Effector memory CD8-positive, alpha-beta T cell (primary cell): ENCODE data around the gene TMTC1.

Experiments used
- ATAC-seq: fragments of 150-1000 bp; cut with Tn5 transposase; replicated peaks from 2 replicates; pipeline ENCODE4 v1.10.0; 2021; ENCODE audit warnings: mild to moderate bottlenecking, moderate library complexity
- DNase-seq, 3 experiments: peaks; one replicate each; pipeline ENCODE4 v3.0.0; 2021
- H3K27ac Mint-ChIP-seq, 2 donors: one replicate each; pipeline ENCODE4 v1.8.0; 2022; ENCODE audit warnings: mild to moderate bottlenecking in 2 of 2, mixed read lengths in 2 of 2, moderate library complexity in 2 of 2
- H3K27me3 Mint-ChIP-seq, 2 donors: one replicate each; pipeline ENCODE4 v1.8.0; 2022; ENCODE audit warnings: mixed read lengths in 2 of 2
- H3K36me3 Mint-ChIP-seq: one replicate; pipeline ENCODE4 v1.8.0; 2022; ENCODE audit warnings: mild to moderate bottlenecking, moderate library complexity, mixed read lengths; ENCODE audit not compliant: insufficient read depth
- H3K4me1 Mint-ChIP-seq, 2 donors: one replicate each; pipeline ENCODE4 v1.8.0; 2022; ENCODE audit warnings: low read depth in 2 of 2, mixed read lengths in 2 of 2
- H3K4me3 Mint-ChIP-seq, 2 donors: one replicate each; pipeline ENCODE4 v1.8.0; 2022; ENCODE audit warnings: mild to moderate bottlenecking in 2 of 2, mixed read lengths in 2 of 2, moderate library complexity in 2 of 2
- H3K9me3 Mint-ChIP-seq, 2 donors: one replicate each; pipeline ENCODE4 v1.8.0; 2022; ENCODE audit warnings: mixed read lengths in 2 of 2

Gene TMTC1

GRCh38 chr12:29706311-29706710 lies 77.4 kb downstream of the TMTC1 start:
- ATAC-seq (no peak), DNase-seq (no peak)
- H3K36me3 Mint-ChIP-seq: peaks cover 3% of the 10 kb centered on the region
- no peak overlapping the region for H3K4me3 Mint-ChIP-seq
- H3K27me3 Mint-ChIP-seq: peaks cover 10 to 19% of the 10 kb centered on the region in 2 donors
- no peak overlapping the region for H3K27ac Mint-ChIP-seq
- H3K4me1 Mint-ChIP-seq: no peaks in the 10 kb centered on the region
- peaks cover 0 to 2% of the 10 kb centered on the region in 2 donors for H3K9me3 Mint-ChIP-seq

DNA sequence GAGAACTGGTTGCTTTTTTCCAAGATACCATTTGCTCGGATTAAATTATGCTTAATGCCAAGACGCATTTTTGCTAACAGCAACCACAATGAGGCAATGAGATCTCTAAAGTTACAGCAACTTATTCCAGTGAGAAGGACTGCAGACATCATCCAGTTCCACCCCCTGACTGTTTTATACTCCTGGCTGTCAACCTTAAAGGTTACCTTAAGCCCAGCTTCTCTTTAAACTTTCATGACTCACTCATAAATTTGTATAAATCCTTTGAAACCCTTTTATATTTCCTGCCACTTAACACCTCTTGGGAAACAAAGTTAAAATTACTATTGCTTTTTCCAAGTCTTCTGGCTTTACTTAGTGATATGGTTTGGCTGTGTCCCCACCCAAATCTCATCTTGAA lies 80.2 kb downstream of the TMTC1 start:
- Mint-ChIP-seq H3K4me1 (no peaks in the 10 kb centered on the region), H3K27ac (no peak overlapping the region), H3K9me3 (peaks cover 0 to 2% of the 10 kb centered on the region in 2 donors), H3K36me3 (peaks cover 3% of the 10 kb centered on the region), H3K27me3 (peaks cover 12 to 19% of the 10 kb centered on the region in 2 donors), H3K4me3 (no peak overlapping the region)
- DNase-seq (no peak), ATAC-seq (no peak)

DNA sequence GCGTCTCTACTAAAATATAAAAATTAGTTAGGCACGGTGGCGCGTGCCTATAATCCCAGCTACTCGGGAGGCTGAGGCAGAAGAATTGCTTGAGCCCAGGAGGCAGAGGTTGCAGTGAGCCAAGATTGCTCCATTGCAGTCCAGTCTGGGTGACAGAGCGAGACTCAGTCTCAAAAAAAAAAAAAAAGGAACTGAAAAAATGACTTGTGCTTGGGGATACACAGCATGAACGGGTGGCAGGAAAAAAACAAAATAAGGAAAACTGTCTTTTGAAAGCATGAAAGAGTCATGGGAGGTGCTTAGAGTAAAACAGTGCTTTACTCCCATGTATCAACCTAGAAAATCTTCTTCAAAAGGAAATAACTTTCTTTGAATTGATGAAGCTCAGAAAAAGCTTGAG lies 80.8 kb downstream of the TMTC1 start:
- Mint-ChIP-seq H3K27me3 (peaks cover 12 to 18% of the 10 kb centered on the region in 2 donors), H3K4me3 (no peak overlapping the region), H3K9me3 (peaks cover 0 to 2% of the 10 kb centered on the region in 2 donors), H3K36me3 (peaks cover 3% of the 10 kb centered on the region), H3K4me1 (no peaks in the 10 kb centered on the region), H3K27ac (no peak overlapping the region)
- ATAC-seq: no peak
- no peak for DNase-seq

DNA sequence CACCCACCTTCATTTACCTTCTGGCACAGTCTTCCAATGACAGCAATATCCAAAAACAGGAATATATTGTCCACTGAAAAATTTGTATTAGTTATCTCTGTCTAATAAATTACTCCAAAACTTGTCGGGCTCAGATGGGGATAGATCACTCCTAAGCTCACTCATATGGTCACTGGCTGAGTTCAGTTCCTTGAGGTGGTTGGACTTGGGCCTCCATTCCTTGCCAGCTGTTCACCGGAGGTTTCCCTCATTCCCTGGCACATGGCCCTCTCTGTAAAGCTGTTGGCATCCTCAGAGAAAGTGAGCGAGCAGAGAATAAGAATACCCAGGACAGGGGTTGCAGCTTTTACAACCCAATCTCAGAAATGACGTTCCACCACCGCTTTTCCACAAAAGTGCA lies 81.5 kb downstream of the TMTC1 start:
- ATAC-seq (no peak), DNase-seq (no peak)
- no peak overlapping the region for H3K27ac Mint-ChIP-seq
- H3K27me3 Mint-ChIP-seq: peaks cover 5 to 10% of the 10 kb centered on the region in 2 donors
- no peaks in the 10 kb centered on the region for H3K4me1 Mint-ChIP-seq
- peaks cover 0 to under 1% of the 10 kb centered on the region in 2 donors for H3K9me3 Mint-ChIP-seq
- H3K36me3 Mint-ChIP-seq: peaks cover 3% of the 10 kb centered on the region
- no peak overlapping the region for H3K4me3 Mint-ChIP-seq

- H3K9me3 Mint-ChIP-seq: no peaks in the 10 kb centered on the region
- no peak overlapping the region for H3K27ac Mint-ChIP-seq
Measured at GRCh38 chr12:29700761-29701481, 82.8 kb downstream of the TMTC1 start.

GRCh38 chr12:29698756-29699155 lies 85.0 kb downstream of the TMTC1 start:
- Mint-ChIP-seq H3K9me3 (peaks cover 0 to 2% of the 10 kb centered on the region in 2 donors), H3K27ac (no peak overlapping the region), H3K36me3 (no peaks in the 10 kb centered on the region), H3K27me3 (peaks cover 0 to 5% of the 10 kb centered on the region in 2 donors), H3K4me3 (no peak overlapping the region), H3K4me1 (no peaks in the 10 kb centered on the region)
- DNase-seq (no peak), ATAC-seq (no peak)

More at GRCh38 chr12:29700761-29701481, 82.8 kb downstream of the TMTC1 start:
- Mint-ChIP-seq H3K4me1 (no peaks in the 10 kb centered on the region), H3K4me3 (no peak overlapping the region), H3K36me3 (peaks cover 3% of the 10 kb centered on the region), H3K27me3 (peaks cover 0 to 5% of the 10 kb centered on the region in 2 donors)
- no peak for ATAC-seq
- DNase-seq: no peak

DNA sequence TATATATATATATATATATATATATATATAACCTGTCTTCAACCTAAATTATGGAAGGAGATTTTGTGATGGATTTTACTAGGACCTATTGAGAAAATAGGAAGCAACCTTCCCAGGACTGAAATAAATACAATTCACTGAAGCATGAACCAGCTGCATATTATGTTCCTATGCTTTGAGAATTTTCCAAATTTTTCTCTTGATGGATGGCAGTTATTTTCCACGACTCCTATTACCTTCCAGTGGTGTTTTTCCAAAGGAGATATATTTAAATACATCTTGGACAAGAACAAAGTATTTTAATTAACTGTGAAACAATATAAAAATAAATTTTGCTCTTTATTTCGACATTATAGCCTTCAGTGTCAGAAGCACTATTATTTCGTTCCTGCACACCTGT lies 87.9 kb downstream of the TMTC1 start:
- no peak overlapping the region for H3K27ac Mint-ChIP-seq
- H3K27me3 Mint-ChIP-seq: no peaks in the 10 kb centered on the region
- H3K36me3 Mint-ChIP-seq: peaks cover 3% of the 10 kb centered on the region
- DNase-seq (no peak), ATAC-seq (no peak)
- H3K9me3 Mint-ChIP-seq: peaks cover 0 to 2% of the 10 kb centered on the region in 2 donors
- H3K4me3 Mint-ChIP-seq: no peak overlapping the region
- H3K4me1 Mint-ChIP-seq: no peaks in the 10 kb centered on the region

GRCh38 chr12:29695026-29695425 lies 88.7 kb downstream of the TMTC1 start:
- Mint-ChIP-seq H3K4me1 (no peaks in the 10 kb centered on the region), H3K27me3 (peaks cover 0 to 1% of the 10 kb centered on the region in 2 donors), H3K27ac (no peak overlapping the region), H3K4me3 (no peak overlapping the region), H3K36me3 (peaks cover 3% of the 10 kb centered on the region), H3K9me3 (peaks cover under 1 to 2% of the 10 kb centered on the region in 2 donors)
- ATAC-seq (no peak), DNase-seq (no peak)

- DNase-seq (no peak), ATAC-seq (no peak)
- no peak overlapping the region for H3K27ac Mint-ChIP-seq
- peaks cover 3% of the 10 kb centered on the region for H3K36me3 Mint-ChIP-seq
- no peaks in the 10 kb centered on the region for H3K4me1 Mint-ChIP-seq
- H3K4me3 Mint-ChIP-seq: no peak overlapping the region
- peaks cover 2 to 7% of the 10 kb centered on the region in 2 donors for H3K9me3 Mint-ChIP-seq
- peaks cover 6 to 8% of the 10 kb centered on the region in 2 donors for H3K27me3 Mint-ChIP-seq
Measured at GRCh38 chr12:29694002-29694401, 89.7 kb downstream of the TMTC1 start.

DNA sequence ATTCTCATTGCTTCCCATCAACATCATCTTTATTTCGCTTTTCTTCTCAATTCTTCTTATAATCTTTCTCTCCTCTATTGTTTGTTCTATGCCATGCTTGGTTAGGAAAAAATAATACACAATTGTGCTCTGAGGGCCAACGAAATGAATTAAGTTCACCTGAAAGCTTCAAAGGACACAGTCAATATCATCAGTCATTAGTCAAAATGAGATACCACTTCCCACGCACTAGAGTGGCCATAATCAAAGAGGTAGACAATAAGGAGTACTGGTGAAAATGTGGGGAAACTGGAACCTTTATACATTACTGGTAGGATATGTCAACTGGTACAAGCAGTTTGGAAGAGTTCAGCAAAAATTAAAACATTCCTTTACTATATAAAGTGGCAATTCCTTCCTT lies 91.5 kb downstream of the TMTC1 start:
- Mint-ChIP-seq H3K27me3 (peaks cover 6 to 8% of the 10 kb centered on the region in 2 donors), H3K27ac (no peak overlapping the region), H3K4me3 (no peak overlapping the region), H3K9me3 (peaks cover 2 to 7% of the 10 kb centered on the region in 2 donors), H3K4me1 (no peaks in the 10 kb centered on the region), H3K36me3 (peaks cover 3% of the 10 kb centered on the region)
- ATAC-seq (no peak), DNase-seq (no peak)

DNA sequence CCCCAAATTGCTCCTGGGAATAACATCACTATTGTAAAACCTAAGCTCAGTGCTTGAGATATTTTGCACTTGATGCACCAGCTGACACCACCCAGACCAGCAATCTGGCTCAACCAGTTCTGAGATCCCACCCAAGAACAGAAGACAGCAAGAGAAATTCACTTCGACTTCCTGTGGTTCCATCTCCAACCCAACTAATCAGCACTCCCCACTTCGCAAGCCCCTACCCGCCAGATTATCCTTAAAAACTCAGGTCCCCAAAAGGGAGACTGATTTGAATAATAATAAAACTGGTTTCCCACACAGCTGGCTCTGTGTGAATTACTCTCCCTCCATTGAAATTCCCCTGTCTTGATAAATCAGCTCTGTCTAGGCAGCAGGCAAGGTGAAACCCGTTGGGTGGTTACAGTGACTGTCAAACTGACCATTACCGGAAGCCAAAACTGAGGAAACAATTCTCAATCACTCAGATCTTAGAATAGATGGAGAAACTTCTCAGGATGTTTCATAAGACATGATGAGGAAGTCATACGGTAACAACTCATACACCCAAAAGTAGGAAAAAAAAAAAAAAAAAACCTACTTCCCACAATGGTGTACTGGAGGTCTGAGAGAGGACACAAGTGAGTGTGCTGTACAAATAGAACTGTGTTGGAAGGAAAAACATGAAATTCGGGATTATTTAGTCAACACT lies 92.4 kb downstream of the TMTC1 start:
- Mint-ChIP-seq H3K27me3 (peaks cover 6 to 8% of the 10 kb centered on the region in 2 donors), H3K4me1 (no peaks in the 10 kb centered on the region), H3K36me3 (peaks cover 3% of the 10 kb centered on the region), H3K4me3 (no peak overlapping the region), H3K27ac (no peak overlapping the region), H3K9me3 (peaks cover 2 to 7% of the 10 kb centered on the region in 2 donors)
- DNase-seq (no peak), ATAC-seq (no peak)

DNA sequence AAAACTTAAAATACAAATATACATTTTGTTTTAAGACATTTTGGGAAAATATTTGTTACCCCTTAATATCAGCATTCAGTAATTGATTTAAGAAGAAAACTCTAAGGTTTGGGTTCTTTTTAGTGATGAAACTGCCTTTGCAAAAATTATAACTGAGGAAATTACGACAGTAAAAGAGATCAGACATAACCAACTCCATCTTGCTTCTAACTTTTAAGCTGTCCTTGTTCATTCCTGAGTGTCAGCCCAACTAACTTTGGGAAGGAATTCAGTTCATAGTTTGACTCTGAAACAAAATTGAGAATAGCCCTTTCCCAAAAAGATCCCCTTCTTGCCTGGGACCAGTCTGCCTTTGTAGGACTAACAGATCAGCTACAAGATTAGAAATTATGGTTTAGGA lies 93.0 kb downstream of the TMTC1 start:
- Mint-ChIP-seq H3K4me1 (no peaks in the 10 kb centered on the region), H3K27ac (no peak overlapping the region), H3K4me3 (no peak overlapping the region), H3K36me3 (peaks cover 3% of the 10 kb centered on the region), H3K9me3 (peaks cover 2 to 7% of the 10 kb centered on the region in 2 donors), H3K27me3 (peaks cover 6 to 8% of the 10 kb centered on the region in 2 donors)
- DNase-seq (no peak), ATAC-seq (no peak)

GRCh38 chr12:29688914-29689313 lies 94.8 kb downstream of the TMTC1 start:
- peaks cover 0 to 7% of the 10 kb centered on the region in 2 donors for H3K9me3 Mint-ChIP-seq
- no peak overlapping the region for H3K4me3 Mint-ChIP-seq
- no peaks in the 10 kb centered on the region for H3K4me1 Mint-ChIP-seq
- no peak overlapping the region for H3K27ac Mint-ChIP-seq
- H3K27me3 Mint-ChIP-seq: peaks cover 6 to 8% of the 10 kb centered on the region in 2 donors
- ATAC-seq: no peak
- no peak for DNase-seq
- peaks cover 3% of the 10 kb centered on the region for H3K36me3 Mint-ChIP-seq

- Mint-ChIP-seq H3K4me1 (no peaks in the 10 kb centered on the region), H3K36me3 (no peaks in the 10 kb centered on the region), H3K27me3 (no peaks in the 10 kb centered on the region), H3K4me3 (no peak overlapping the region), H3K9me3 (no peaks in the 10 kb centered on the region), H3K27ac (no peak overlapping the region)
- DNase-seq: no peak
- no peak for ATAC-seq
Measured at GRCh38 chr12:29682088-29682487, 101.7 kb downstream of the TMTC1 start.
